OCI-LY3 (cell line): ENCODE measurements around the gene ARHGEF10L.
"Not testable (repeated sequence)": the region's sequence is repeated elsewhere in the genome, so short reads cannot be mapped to it uniquely, and the experiment has no call there.

Experiments
- H2AFZ ChIP-seq: fragments of 200-600, 300-600 bp; shearing (Covaris generic); 2 replicates; pipeline ENCODE4 v1.6.0; 2014; ENCODE audit warnings: antibody characterized with exemption, low read depth, low read length
- H3K27ac ChIP-seq: fragments of 200-600, 300-600 bp; sonication (generic); 2 replicates; pipeline ENCODE4 v1.5.1; 2014; ENCODE audit warnings: mild to moderate bottlenecking, low read length, moderate library complexity, mixed read lengths
- H3K27me3 ChIP-seq: fragments of 200-600, 300-600 bp; sonication (generic); 2 replicates; pipeline ENCODE4 v1.6.1; 2014; ENCODE audit warnings: low read depth, low read length, mixed read lengths
- H3K36me3 ChIP-seq: fragments of 200-600, 300-600 bp; sonication (generic); replicated peaks from 2 replicates; pipeline ENCODE3; 2014; ENCODE audit warnings: low read depth, low read length, mixed read lengths
- H3K4me1 ChIP-seq: fragments of 300-600, 200-600 bp; sonication (generic); 2 replicates; pipeline ENCODE4 v1.6.1; 2014; ENCODE audit warnings: low read length, mixed read lengths
- H3K4me2 ChIP-seq: fragments of 200-600, 300-600 bp; sonication (generic); 2 replicates; pipeline ENCODE4 v1.6.1; 2014; ENCODE audit warnings: low read length, mixed read lengths
- H3K4me3 ChIP-seq: fragments of 300-600, 200-600 bp; sonication (generic); 2 replicates; pipeline ENCODE4 v1.5.1; 2014; ENCODE audit warnings: antibody characterized with exemption, mild to moderate bottlenecking, low read length, moderate library complexity
- H3K79me2 ChIP-seq: fragments of 300-600, 200-600 bp; shearing (Covaris generic); 2 replicates; pipeline ENCODE4 v1.6.1; 2014; ENCODE audit warnings: mild to moderate bottlenecking, low read length, mixed read lengths
- H3K9ac ChIP-seq: fragments of 300-600, 200-600 bp; shearing (Covaris generic); 2 replicates; pipeline ENCODE4 v1.6.0; 2014; ENCODE audit warnings: mild to moderate bottlenecking, low read length, moderate library complexity
- H3K9me3 ChIP-seq: fragments of 200-600, 300-600 bp; shearing (Covaris generic); 2 replicates; pipeline ENCODE4 v1.6.1; 2014; ENCODE audit warnings: low read length, mixed read lengths; ENCODE audit not compliant: insufficient read depth
- H4K20me1 ChIP-seq: fragments of 200-600, 300-600 bp; sonication (generic); 2 replicates; pipeline ENCODE4 v1.6.1; 2016; ENCODE audit warnings: low read length, mixed read lengths; ENCODE audit not compliant: insufficient read depth
- CTCF ChIP-seq: fragments of 200-600, 300-600 bp; sonication (generic); IDR thresholded peaks from 2 replicates; pipeline ENCODE4 v1.5.1; 2014; ENCODE audit warnings: antibody characterized with exemption, low read length, low read depth
- EZH2phosphoT487 ChIP-seq: fragments of 200-600 bp; shearing (Covaris generic); IDR thresholded peaks from 2 replicates; pipeline ENCODE4 v1.6.1; 2018; ENCODE audit warnings: antibody characterized with exemption, mixed run types, low read depth

The ARHGEF10L gene

GRCh38 chr1:17496419-17496818 lies 43.1 kb upstream of the ARHGEF10L start:
- Histone ChIP-seq H4K20me1 (no peaks in the 10 kb centered on the region), H3K9ac (no peak overlapping the region), H2AFZ (no peak overlapping the region), H3K4me1 (no peaks in the 10 kb centered on the region), H3K9me3 (no peaks in the 10 kb centered on the region), H3K4me3 (no peak overlapping the region), H3K27me3 (no peaks in the 10 kb centered on the region), H3K79me2 (no peaks in the 10 kb centered on the region), H3K27ac (no peak overlapping the region), H3K4me2 (no peak overlapping the region), H3K36me3 (no peaks in the 10 kb centered on the region)
- TF ChIP-seq CTCF (no peak), EZH2phosphoT487 (no peak)

- H3K36me3 ChIP-seq, result no peaks in the 10 kb centered on the region
- TF ChIP-seq CTCF, result no peak
- TF ChIP-seq EZH2phosphoT487, result no peak
Measured at GRCh38 chr1:17498214-17498613, 41.3 kb upstream of the ARHGEF10L start.

GRCh38 chr1:17502326-17502778 lies 37.1 kb upstream of the ARHGEF10L start:
- no peak for TF ChIP-seq EZH2phosphoT487
- peak; percentile 80 for TF ChIP-seq CTCF
- no peaks in the 10 kb centered on the region for H4K20me1 ChIP-seq
- H3K4me2 ChIP-seq, result peak overlapping the region; percentile 44

More at GRCh38 chr1:17498214-17498613, 41.3 kb upstream of the ARHGEF10L start:
- no peaks in the 10 kb centered on the region for H3K27me3 ChIP-seq
- no peaks in the 10 kb centered on the region for H3K79me2 ChIP-seq
- H4K20me1 ChIP-seq, result no peaks in the 10 kb centered on the region
- H3K4me1 ChIP-seq, result 0 out of 2 replicates have a peak, but pooled peaks cover 5% of the 10 kb centered on the region
- no peak overlapping the region for H3K4me3 ChIP-seq
- no peak overlapping the region for H3K4me2 ChIP-seq
- H2AFZ ChIP-seq, result no peak overlapping the region
- no peak overlapping the region for H3K27ac ChIP-seq
- no peak overlapping the region for H3K9ac ChIP-seq
- H3K9me3 ChIP-seq, result no peaks in the 10 kb centered on the region

GRCh38 chr1:17503146-17503545 lies 36.4 kb upstream of the ARHGEF10L start:
- Histone ChIP-seq H3K27ac (no peak overlapping the region), H3K79me2 (no peaks in the 10 kb centered on the region), H4K20me1 (no peaks in the 10 kb centered on the region), H3K4me3 (no peak overlapping the region), H3K9me3 (no peaks in the 10 kb centered on the region), H2AFZ (no peak overlapping the region), H3K9ac (no peak overlapping the region), H3K36me3 (no peaks in the 10 kb centered on the region), H3K4me1 (0 out of 2 replicates have a peak, but pooled peaks cover 5% of the 10 kb centered on the region), H3K27me3 (no peaks in the 10 kb centered on the region), H3K4me2 (no peak overlapping the region)
- TF ChIP-seq EZH2phosphoT487 (no peak), CTCF (no peak)

More at GRCh38 chr1:17502326-17502778, 37.1 kb upstream of the ARHGEF10L start:
- Histone ChIP-seq H3K27me3 (no peaks in the 10 kb centered on the region), H3K4me3 (no peak overlapping the region), H3K4me1 (0 out of 2 replicates have a peak, but pooled peaks cover 5% of the 10 kb centered on the region), H3K9ac (no peak overlapping the region), H3K36me3 (no peaks in the 10 kb centered on the region), H3K79me2 (no peaks in the 10 kb centered on the region), H3K27ac (no peak overlapping the region), H2AFZ (no peak overlapping the region), H3K9me3 (no peaks in the 10 kb centered on the region)

- H3K27me3 ChIP-seq, H3K79me2 ChIP-seq, H3K4me3 ChIP-seq, H3K36me3 ChIP-seq, H3K27ac ChIP-seq, H2AFZ ChIP-seq, H3K9ac ChIP-seq, H3K4me1 ChIP-seq, H3K4me2 ChIP-seq, H4K20me1 ChIP-seq, H3K9me3 ChIP-seq: not testable (repeated sequence)
Measured at GRCh38 chr1:17507200-17507599, 32.3 kb upstream of the ARHGEF10L start.
